Stomach smooth muscle (tissue), 2 donors: Measurements from ENCODE around the gene PDCD6IP.

ENCODE experiments used
- H3K27ac ChIP-seq: one replicate; pipeline ENCODE4 v1.7.0; 2013; ENCODE audit warnings: mild to moderate bottlenecking, low read length, inconsistent platforms
- H3K27me3 ChIP-seq, 2 donors: one replicate each; pipeline ENCODE4 v1.7.0; 2013; ENCODE audit warnings: low read length in 2 of 2; ENCODE audit not compliant: insufficient read depth in 2 of 2, control insufficient read depth in 1 of 2
- H3K36me3 ChIP-seq, 2 donors: one replicate each; pipeline ENCODE4 v1.7.0; 2013; ENCODE audit warnings: low read length in 2 of 2; ENCODE audit not compliant: control insufficient read depth in 2 of 2, insufficient read depth in 2 of 2
- H3K4me1 ChIP-seq: one replicate; pipeline ENCODE4 v1.7.0; 2013; ENCODE audit warnings: low read length; ENCODE audit not compliant: control insufficient read depth, insufficient read depth
- H3K4me3 ChIP-seq, 2 donors: one replicate each; pipeline ENCODE4 v1.7.0; 2013; ENCODE audit warnings: low read length in 2 of 2
- H3K9ac ChIP-seq, 2 donors: one replicate each; pipeline ENCODE4 v1.7.0; 2013; ENCODE audit warnings: low read length in 2 of 2, mild to moderate bottlenecking in 1 of 2
- H3K9me3 ChIP-seq, 2 donors: one replicate each; pipeline ENCODE4 v1.7.0; 2013; ENCODE audit warnings: low read length in 2 of 2; ENCODE audit not compliant: control insufficient read depth in 2 of 2
- donor health status: healthy.
- donor health status: Pancreatic carcinoma.

The PDCD6IP gene

GRCh38 chr3:33909547-33909946 lies 111.1 kb downstream of the PDCD6IP start:
- Histone ChIP-seq H3K4me3 (no peak overlapping the region), H3K9ac (no peak overlapping the region), H3K36me3 (no peaks in the 10 kb centered on the region), H3K27me3 (no peaks in the 10 kb centered on the region), H3K9me3 (no peaks in the 10 kb centered on the region), H3K27ac (no peak overlapping the region), H3K4me1 (peaks cover 5% of the 10 kb centered on the region)

GRCh38 chr3:33910031-33910430 lies 111.6 kb downstream of the PDCD6IP start:
- Histone ChIP-seq H3K9me3 (no peaks in the 10 kb centered on the region), H3K9ac (no peak overlapping the region), H3K4me1 (peaks cover 5% of the 10 kb centered on the region), H3K27me3 (no peaks in the 10 kb centered on the region), H3K27ac (no peak overlapping the region), H3K36me3 (no peaks in the 10 kb centered on the region), H3K4me3 (no peak overlapping the region)

GRCh38 chr3:33911525-33912322 lies 113.3 kb downstream of the PDCD6IP start:
- no peaks in the 10 kb centered on the region for H3K36me3 ChIP-seq
- no peak overlapping the region for H3K4me3 ChIP-seq
- peaks cover 5% of the 10 kb centered on the region for H3K4me1 ChIP-seq
- H3K27me3 ChIP-seq = no peaks in the 10 kb centered on the region
- no peak overlapping the region for H3K27ac ChIP-seq
- no peaks in the 10 kb centered on the region for H3K9me3 ChIP-seq
- H3K9ac ChIP-seq = no peak overlapping the region

- Histone ChIP-seq H3K9me3 (no peaks in the 10 kb centered on the region), H3K4me1 (no peaks in the 10 kb centered on the region), H3K9ac (no peak overlapping the region), H3K4me3 (no peak overlapping the region), H3K27me3 (no peaks in the 10 kb centered on the region), H3K36me3 (no peaks in the 10 kb centered on the region), H3K27ac (no peak overlapping the region)
Observed at GRCh38 chr3:33914212-33914611, 115.8 kb downstream of the PDCD6IP start.

- H3K27me3 ChIP-seq = no peaks in the 10 kb centered on the region
- H3K9me3 ChIP-seq = no peaks in the 10 kb centered on the region
- no peak overlapping the region for H3K4me3 ChIP-seq
- H3K27ac ChIP-seq = no peak overlapping the region
- H3K4me1 ChIP-seq = no peaks in the 10 kb centered on the region
- no peak overlapping the region for H3K9ac ChIP-seq
- H3K36me3 ChIP-seq = no peaks in the 10 kb centered on the region
Observed at GRCh38 chr3:33914731-33915379, 116.4 kb downstream of the PDCD6IP start.

GRCh38 chr3:33915796-33916546 lies 117.5 kb downstream of the PDCD6IP start:
- H3K9me3 ChIP-seq = no peaks in the 10 kb centered on the region
- no peaks in the 10 kb centered on the region for H3K4me1 ChIP-seq
- no peaks in the 10 kb centered on the region for H3K27me3 ChIP-seq
- H3K4me3 ChIP-seq = no peak overlapping the region
- no peak overlapping the region for H3K9ac ChIP-seq
- H3K36me3 ChIP-seq = no peaks in the 10 kb centered on the region
- H3K27ac ChIP-seq = no peak overlapping the region

GRCh38 chr3:33918126-33918756 lies 119.8 kb downstream of the PDCD6IP start:
- H3K36me3 ChIP-seq = no peaks in the 10 kb centered on the region
- no peaks in the 10 kb centered on the region for H3K9me3 ChIP-seq
- no peak overlapping the region for H3K4me3 ChIP-seq
- H3K27me3 ChIP-seq = no peaks in the 10 kb centered on the region
- H3K4me1 ChIP-seq = no peaks in the 10 kb centered on the region
- no peak overlapping the region for H3K9ac ChIP-seq
- no peak overlapping the region for H3K27ac ChIP-seq
